GM19023 (cell line): ENCODE measurements around the gene C5orf46.
"Not testable (repeated sequence)": the region's sequence is repeated elsewhere in the genome, so short reads cannot be mapped to it uniquely, and the experiment has no call there.

ENCODE experiments used
- ATAC-seq: cut with Tn5 transposase; IDR thresholded peaks from one replicate; pipeline ENCODE4 v1.9.1; 2021; ENCODE audit warnings: mild to moderate bottlenecking, moderate library complexity; ENCODE audit not compliant: unreplicated experiment

The C5orf46 gene

GRCh38 chr5:147895864-147896263 lies 10.5 kb downstream of the C5orf46 start:
- ATAC-seq = no peak

DNA sequence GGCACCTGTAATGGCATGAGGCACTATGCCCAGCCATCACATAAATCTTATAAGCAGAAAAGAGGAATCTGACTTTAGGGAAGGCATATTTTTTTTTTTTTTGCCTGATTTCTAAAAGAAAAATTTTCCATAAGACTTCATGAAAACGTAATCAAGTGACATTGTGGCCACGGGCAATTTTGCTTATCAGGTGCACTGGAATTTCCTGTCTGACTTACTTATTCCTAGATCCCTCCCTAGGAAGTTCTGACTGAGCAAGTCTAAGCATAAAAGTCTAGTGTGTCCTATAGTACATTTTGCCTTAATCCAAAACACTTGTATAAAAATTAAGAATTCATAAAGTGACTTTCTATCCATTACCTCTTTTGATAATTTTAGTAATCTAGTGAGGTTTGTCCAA lies 12.5 kb downstream of the C5orf46 start:
- ATAC-seq = no peak

DNA sequence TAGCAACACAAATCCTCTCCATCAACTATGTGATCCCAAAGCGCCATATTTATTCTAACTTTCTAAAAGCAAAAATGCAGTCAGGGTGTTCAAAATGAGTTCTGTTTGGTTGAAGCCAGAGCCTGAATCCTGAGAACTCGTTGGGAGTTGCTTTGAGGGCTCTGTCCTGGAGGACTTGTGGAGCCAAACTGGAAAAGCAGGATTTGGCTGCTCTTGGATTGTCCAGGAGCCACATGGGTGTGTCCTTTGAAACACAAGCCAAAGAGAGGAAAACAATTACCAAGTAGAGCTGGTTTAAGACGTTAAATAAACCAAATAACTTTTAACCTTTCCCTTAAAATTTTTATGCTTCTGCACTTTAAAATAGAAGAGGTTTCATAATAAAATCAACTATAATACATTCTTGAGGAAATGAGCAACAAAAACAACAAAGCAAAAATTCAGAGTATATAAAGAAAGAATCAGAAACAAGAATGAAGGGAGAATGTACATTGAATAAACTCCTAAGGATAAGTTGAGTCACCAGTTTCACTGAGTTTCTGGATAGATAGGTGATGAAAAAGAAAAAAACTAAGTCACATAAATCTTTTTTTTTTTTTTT lies 13.5 kb downstream of the C5orf46 start:
- no peak for ATAC-seq

- ATAC-seq = no peak
Observed at GRCh38 chr5:147887930-147888329, 18.4 kb downstream of the C5orf46 start.

DNA sequence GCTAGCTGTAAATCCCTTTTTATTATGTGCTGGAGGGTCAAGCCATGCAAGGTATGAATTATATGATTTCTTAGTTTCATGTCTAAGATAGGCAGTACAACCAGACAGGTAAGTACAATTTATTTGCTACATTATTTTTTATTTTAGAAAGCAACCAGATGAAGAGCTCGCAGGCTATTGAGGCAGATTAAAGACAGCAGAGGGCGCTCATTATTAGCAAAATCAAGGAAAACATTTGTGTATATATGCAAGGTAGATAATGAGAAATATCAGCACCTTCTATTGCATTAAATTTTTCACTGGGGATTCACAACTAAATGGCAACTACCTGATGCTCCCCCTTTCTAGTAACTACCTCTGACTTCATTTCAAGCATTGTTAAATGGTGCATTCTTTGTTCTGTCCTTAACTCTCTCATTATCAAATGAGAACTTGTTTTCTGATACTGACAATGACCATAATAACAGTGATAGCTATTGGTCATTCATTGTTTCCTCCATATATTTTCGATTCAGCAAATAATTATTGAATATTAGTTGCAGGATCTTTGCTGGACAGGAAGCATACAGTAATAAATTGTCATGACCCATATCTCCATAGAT lies 19.2 kb downstream of the C5orf46 start:
- no peak for ATAC-seq

GRCh38 chr5:147882586-147883313 lies 23.6 kb downstream of the C5orf46 start:
- no peak for ATAC-seq

DNA sequence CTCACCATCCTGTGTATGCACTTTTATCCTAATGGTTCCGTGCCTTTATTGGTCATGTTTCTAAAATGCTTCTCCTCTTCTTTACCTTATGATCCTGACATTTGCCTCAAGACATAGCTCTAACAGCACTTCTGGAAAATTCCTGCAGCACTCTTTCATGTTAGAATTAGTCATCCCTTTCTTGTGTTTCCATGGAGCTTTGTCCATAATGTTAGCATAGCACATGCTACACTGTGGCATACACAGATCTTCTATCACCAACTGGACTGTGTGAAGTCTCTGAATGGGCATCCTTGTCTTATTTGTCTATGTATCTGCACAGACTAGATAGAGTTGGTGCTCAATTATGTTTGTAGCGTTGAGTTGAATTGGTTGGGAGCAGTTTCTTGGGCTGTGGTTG lies 25.9 kb downstream of the C5orf46 start:
- no peak for ATAC-seq

DNA sequence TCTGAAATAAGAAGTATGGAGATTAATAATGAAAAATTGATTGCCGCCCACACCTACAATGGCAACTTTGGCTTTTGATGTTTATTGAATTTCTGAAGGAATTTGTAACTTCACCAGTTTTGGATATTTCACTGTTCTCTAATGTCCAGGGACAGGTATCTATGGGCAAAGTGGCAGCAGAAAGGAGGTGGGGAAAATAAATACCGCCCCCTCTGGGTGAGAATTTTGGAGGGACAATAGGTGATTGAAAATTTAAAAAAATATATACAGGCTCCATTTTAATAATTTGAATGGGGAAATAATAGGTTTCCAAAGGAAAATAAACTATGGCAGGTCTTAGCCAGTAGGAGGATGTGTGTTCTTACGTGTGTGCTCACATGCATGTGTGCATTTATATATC lies 26.6 kb downstream of the C5orf46 start:
- no peak for ATAC-seq

GRCh38 chr5:147878066-147878759 lies 28.1 kb downstream of the C5orf46 start, which contains the start of gene SCGB3A2:
SCGB3A2 (plus strand) TSS chr5:147878711; CDS start chr5:147878804, 93 bp downstream.
- ATAC-seq = no peak

- no peak for ATAC-seq
Observed at GRCh38 chr5:147876626-147877025, 29.7 kb downstream of the C5orf46 start.

DNA sequence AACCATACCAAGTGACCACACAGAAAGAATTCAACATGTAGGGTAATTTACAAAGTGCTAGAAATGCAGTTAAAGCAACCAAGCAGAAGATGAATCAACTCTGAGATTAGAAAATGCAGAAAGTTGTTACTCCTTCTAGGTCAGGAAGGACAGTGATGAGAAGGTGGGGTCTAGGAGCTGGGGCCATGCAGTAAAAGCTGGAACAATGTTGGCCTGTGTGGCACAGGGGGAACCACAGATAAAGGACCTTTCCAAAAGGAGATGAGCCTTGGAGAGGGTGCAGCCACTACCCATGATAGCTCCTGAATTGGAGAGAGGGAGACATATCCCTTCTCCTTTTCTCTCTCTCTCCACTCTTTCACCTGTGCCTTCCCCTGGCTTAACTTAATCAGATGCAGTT lies 30.2 kb downstream of the C5orf46 start:
- ATAC-seq = no peak

DNA sequence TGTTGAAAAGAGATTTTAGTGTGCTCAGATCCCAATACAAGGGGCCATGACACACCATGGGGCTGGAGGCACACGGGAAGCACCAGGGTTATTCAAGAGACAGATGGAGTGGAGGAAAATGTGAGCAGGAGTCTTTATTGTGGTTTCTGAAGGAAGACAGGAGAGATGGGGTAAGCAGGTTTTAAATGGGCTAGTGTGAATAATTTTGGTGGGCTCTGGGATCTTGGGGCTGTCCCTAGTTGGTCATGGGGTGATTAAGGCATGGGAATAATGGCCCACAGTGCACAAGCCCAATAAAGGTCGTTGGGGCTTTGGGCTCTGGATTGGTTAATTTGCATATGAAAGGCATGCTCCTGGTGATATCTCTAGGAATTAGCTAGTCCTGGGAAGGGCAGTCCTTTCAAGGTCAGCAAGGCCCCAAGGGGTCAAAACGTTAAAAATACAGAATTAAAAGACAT lies 31.4 kb downstream of the C5orf46 start:
- ATAC-seq = no peak

DNA sequence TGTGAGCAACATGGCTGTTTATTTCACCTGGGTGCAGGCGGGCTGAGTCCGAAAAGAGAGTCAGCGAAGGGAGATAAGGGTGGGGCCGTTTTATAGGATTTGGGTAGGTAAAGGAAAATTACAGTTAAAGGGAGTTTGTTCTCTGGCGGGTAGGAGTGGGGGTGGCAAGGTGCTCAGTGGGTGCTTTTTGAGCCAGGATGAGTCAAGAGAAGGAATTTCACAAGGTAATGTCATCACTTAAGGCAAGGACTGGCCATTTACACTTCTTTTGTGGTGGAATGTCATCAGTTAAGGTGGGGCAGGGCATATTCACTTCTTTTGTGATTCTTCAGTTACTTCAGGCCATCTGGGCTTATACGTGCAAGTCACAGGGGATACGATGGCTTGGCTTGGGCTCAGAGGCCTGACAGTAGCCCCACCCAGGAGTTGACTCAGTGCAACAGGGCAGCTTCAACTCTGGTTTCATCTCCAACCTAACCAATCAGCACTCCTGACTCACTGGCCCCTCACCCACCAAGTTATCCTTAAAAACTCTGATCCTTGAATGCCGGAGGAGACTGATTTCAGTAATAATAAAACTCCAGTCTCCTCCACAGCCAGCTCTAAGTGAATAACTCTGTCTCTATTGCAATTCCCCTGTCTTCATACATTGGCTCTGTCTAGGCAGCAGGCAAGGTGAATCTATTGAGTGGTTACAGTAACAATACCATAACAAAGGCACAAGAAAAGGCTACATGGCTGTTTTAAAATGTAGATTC lies 32.0 kb downstream of the C5orf46 start:
- not testable (repeated sequence) for ATAC-seq

GRCh38 chr5:147872744-147873435 lies 33.4 kb downstream of the C5orf46 start:
- not testable (repeated sequence) for ATAC-seq

GRCh38 chr5:147871980-147872549 lies 34.3 kb downstream of the C5orf46 start:
- ATAC-seq = not testable (repeated sequence)

GRCh38 chr5:147869892-147870291 lies 36.4 kb downstream of the C5orf46 start:
- ATAC-seq = not testable (repeated sequence)

DNA sequence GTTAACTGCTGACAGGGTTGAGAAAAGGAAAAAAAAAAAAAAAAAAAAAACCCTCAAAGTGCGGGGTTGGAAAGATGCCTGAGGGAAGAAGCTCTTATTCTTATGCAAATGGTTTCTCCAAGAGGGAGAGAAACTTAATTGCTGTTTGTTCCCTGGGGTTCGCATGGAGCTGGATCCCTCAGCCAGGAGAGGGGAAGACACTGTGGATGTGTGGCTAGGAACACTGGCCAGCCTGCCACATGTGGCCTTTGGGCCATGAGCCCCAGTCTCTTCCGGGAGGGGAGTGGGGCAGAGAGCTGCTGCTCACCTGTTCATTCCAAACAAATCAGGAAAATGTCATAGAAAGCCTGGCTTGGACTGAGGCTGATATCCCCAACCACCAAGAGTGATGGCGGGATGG lies 37.2 kb downstream of the C5orf46 start:
- ATAC-seq = no peak

DNA sequence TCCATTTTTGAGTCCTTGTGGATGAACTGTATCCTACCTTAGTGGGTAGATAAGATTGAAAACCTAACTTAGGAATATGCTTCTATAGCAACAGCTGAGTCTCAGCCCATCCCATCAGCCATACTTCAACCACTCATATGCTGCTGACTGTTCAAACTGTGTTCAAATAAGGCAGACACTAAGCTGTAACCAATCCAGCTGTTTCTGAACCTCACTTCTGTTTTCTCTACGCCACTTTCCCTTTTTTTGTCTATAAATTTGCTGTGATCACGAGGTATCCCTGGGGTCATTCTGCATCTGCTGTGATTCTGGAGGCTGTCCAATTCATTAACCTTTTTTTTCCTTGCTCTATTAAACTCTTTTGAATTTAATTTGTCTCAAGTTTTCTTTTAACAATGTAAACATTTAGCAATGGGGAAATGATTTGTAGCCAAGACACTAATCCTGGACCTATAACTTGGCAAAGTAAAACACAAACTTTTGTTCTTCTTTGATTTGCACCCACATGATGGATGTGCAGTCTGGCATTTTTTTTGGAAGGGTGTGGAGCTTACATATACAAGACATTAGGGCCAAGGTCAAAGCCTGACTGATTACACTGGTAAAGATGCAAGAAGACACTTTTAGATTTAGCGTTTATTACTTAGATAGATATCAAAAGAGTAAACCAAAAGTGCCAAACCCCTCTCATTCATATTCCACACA lies 42.7 kb downstream of the C5orf46 start:
- no peak for ATAC-seq

DNA sequence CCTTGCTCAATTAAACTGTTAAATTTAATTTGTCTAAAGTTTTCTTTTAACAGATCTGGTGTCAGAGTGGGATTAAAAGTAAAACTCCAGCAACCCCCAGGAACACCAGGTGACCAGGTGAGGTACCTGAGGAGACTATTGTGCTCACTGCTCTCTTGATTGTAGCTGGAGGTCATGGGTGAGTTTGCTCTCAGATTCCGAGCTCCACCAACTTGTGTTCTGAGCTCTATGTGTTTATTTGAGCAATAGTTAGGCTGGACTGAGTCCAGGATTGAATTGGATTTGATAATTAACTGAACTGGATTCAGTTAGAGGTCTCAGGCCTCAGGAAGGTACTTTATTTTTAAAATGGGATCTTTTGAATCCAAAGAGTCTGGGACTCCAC lies 45.7 kb downstream of the C5orf46 start:
- ATAC-seq = no peak
